Activated CD4-positive, alpha-beta T cell treated with anti-CD3 and anti-CD28 coated beads for 48 hours (primary cell): ENCODE data around the gene CNN2.

ENCODE experiments used
- DNase-seq: peaks from one replicate; pipeline ENCODE4 v3.0.0-alpha.2; 2020

The CNN2 gene

DNA sequence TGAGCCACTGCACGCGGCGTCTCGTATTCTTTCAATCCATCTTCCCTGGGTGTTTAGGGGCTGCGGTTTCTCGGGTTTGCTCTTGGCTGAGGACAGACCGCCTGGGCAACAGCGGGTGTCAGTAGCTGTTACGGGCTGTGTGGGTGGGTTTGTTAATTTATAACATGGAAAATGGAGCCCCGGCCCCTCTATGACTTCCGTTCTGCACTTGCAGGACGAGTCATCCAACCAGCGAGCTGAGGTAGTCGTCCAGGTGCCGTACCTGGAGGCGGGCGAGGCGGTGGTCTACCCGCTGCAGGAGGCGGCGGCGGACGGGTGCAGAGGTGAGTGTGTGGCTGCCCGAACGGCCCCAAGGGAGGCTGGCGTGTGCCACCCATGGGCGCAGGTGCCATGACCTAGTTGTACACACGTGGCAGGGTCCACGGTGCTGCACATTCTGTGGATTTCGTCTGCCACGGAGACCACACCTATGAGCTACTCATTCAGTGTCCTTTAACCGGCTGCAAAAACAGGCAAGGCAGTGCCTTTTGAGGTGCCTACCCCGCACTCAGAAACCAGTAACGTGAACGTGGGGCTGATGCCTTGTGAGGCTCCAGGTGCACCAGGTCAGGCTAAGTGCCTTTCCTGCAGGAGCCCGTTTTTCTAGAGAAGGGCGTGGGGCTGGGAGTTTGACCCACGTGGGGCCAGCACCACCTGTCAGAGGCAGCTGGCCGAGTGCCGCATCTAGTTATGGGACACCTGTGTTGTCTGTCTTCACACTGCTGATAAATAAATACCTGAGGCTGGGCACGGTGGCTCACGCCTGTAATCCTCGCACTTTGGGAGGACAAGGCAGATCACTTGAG, 57.8 kb downstream of the CNN2 start:
- DNase-seq = no peak

GRCh38 chr19:1085053-1085658, 58.7 kb downstream of the CNN2 start:
- no peak for DNase-seq

DNA sequence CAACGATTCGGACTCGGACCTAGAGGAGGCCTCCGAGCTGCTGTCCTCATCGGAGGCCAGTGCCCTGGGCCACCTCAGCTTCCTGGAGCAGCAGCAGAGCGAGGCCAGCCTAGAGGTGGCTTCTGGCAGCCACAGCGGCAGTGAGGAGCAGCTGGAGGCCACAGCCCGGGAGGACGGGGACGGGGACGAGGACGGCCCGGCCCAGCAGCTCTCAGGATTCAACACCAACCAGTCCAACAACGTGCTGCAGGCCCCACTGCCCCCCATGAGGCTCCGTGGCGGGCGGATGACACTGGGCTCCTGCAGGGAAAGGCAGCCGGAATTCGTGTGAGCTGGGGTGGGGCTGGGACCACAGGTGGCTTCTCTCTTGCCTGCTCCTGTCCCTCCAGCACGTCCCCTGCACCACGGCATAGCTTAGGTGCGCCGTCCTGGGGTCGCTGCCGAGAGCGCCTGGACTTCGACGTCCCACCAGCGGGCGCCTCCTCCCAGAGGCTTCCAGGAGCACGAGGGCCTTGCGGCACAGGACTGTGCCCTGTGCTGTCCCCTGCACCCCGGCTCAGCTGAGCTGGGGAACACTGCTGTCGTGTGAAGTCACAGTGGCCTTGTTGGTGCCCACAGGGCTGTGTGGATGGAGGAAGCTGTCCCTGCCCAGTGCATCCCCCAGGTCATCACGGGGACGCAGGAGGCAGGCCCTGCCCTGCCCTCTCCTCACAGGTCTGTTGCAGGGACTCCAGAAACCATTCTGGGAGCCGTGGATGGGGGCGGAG, 59.5 kb downstream of the CNN2 start:
- DNase-seq = no peak

DNA sequence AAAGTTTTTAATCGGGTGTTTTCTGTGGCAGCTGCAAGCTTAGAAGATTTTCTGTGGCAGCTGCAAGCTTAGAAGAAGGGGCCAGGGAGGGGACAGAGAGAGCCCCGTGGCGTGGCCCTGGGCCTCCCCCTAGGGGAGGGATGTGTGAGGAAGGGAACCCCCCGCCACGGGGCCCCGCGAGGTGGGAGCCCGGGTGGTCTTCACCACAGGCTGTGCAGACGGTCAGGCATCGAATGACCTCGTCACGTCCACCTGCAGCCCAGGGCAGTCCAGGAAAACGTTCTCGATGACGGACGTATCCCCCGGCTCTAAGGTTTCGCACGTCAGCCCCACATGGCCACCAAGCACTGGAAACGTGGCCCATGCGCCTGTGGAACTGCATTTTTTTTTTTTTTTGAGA, 60.2 kb downstream of the CNN2 start:
- no peak for DNase-seq

- no peak for DNase-seq
These were observed 61.5 kb downstream of the CNN2 start for GRCh38 chr19:1087813-1088415.

- DNase-seq = no peak
These were observed 62.1 kb downstream of the CNN2 start for GRCh38 chr19:1088416-1089010.
